ENCODE results near the gene KRT36.

KRT36 gene

DNA sequence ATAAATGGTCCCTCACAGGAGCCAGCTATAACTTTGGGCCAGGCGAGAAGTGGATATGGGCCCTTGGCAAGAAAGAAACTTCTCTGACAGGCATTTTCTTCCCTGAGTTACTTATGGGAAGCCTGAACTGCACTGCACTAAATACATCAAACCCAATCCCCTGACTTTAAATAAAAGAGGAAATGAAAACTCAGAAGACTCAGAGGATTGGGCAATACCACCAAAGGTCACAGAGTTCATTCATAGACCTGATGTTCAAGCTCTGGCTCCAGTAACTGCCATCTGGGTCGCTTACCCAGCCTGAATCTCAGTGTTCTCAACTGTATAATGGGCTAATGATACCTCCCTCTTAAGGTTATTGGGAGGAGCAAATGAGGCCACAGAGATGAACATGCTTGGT is 9.6 kb downstream of the KRT36 start:
- Histone ChIP-seq H3K4me2 (ENCODE audit: low read depth, low read length, poor library complexity, severe bottlenecking) (no peak overlapping the region), H3K27me3 (ENCODE audit: insufficient read depth, low read length, poor library complexity, severe bottlenecking) (no peaks in the 10 kb centered on the region)
- TF ChIP-seq EZH2phosphoT487 (IDR thresholded peaks at IDR 0.05; ENCODE audit: borderline replicate concordance) = no peak
- no peak for TF ChIP-seq CTCF (conservative IDR thresholded peaks at IDR 0.05; ENCODE audit: low read length)

GRCh38 chr17:41478237-41478636 is 11.5 kb downstream of the KRT36 start:
- no peaks in the 10 kb centered on the region for H4K20me1 ChIP-seq (ENCODE audit: insufficient read depth, low read length, poor library complexity, severe bottlenecking)
- H3K27me3 ChIP-seq (ENCODE audit: insufficient read depth, low read length, poor library complexity, severe bottlenecking) = no peaks in the 10 kb centered on the region
- TF ChIP-seq EZH2phosphoT487 (IDR thresholded peaks at IDR 0.05; ENCODE audit: borderline replicate concordance) (no peak), CTCF (conservative IDR thresholded peaks at IDR 0.05; ENCODE audit: low read length) (no peak)
- no peak overlapping the region for H3K9ac ChIP-seq (ENCODE audit: low read depth, low read length, poor library complexity, severe bottlenecking)
- H3K9me2 ChIP-seq (replicated peaks; ENCODE audit: low read depth, low read length) = no peaks in the 10 kb centered on the region
- no peaks in the 10 kb centered on the region for H3K36me3 ChIP-seq (ENCODE audit: insufficient read depth, low read length)
- no peak overlapping the region for H2AFZ ChIP-seq (ENCODE audit: low read length)
- no peaks in the 10 kb centered on the region for H3K4me1 ChIP-seq (ENCODE audit: insufficient read depth, low read length, poor library complexity, severe bottlenecking)
- H3K9me3 ChIP-seq (ENCODE audit: insufficient read depth, low read depth, low read length) = no peaks in the 10 kb centered on the region
- no peak overlapping the region for H3K4me3 ChIP-seq (ENCODE audit: low read length, poor library complexity, severe bottlenecking)
- no peak overlapping the region for H3K4me2 ChIP-seq (ENCODE audit: low read depth, low read length, poor library complexity, severe bottlenecking)
- H3F3A ChIP-seq (ENCODE audit: low read depth) = no peaks in the 10 kb centered on the region
- H3K79me2 ChIP-seq (ENCODE audit: insufficient read depth, low read length) = no peaks in the 10 kb centered on the region

More for the DNA sequence above, 9.6 kb downstream of the KRT36 start:
- Histone ChIP-seq H3F3A (ENCODE audit: low read depth) (no peaks in the 10 kb centered on the region), H3K4me1 (ENCODE audit: insufficient read depth, low read length, poor library complexity, severe bottlenecking) (no peaks in the 10 kb centered on the region), H2AFZ (ENCODE audit: low read length) (no peak overlapping the region), H3K9ac (ENCODE audit: low read depth, low read length, poor library complexity, severe bottlenecking) (no peak overlapping the region), H3K79me2 (ENCODE audit: insufficient read depth, low read length) (no peaks in the 10 kb centered on the region), H3K9me3 (ENCODE audit: insufficient read depth, low read depth, low read length) (no peaks in the 10 kb centered on the region), H3K36me3 (ENCODE audit: insufficient read depth, low read length) (no peaks in the 10 kb centered on the region), H4K20me1 (ENCODE audit: insufficient read depth, low read length, poor library complexity, severe bottlenecking) (no peaks in the 10 kb centered on the region), H3K4me3 (ENCODE audit: low read length, poor library complexity, severe bottlenecking) (no peak overlapping the region), H3K9me2 (replicated peaks; ENCODE audit: low read depth, low read length) (no peaks in the 10 kb centered on the region)

DNA sequence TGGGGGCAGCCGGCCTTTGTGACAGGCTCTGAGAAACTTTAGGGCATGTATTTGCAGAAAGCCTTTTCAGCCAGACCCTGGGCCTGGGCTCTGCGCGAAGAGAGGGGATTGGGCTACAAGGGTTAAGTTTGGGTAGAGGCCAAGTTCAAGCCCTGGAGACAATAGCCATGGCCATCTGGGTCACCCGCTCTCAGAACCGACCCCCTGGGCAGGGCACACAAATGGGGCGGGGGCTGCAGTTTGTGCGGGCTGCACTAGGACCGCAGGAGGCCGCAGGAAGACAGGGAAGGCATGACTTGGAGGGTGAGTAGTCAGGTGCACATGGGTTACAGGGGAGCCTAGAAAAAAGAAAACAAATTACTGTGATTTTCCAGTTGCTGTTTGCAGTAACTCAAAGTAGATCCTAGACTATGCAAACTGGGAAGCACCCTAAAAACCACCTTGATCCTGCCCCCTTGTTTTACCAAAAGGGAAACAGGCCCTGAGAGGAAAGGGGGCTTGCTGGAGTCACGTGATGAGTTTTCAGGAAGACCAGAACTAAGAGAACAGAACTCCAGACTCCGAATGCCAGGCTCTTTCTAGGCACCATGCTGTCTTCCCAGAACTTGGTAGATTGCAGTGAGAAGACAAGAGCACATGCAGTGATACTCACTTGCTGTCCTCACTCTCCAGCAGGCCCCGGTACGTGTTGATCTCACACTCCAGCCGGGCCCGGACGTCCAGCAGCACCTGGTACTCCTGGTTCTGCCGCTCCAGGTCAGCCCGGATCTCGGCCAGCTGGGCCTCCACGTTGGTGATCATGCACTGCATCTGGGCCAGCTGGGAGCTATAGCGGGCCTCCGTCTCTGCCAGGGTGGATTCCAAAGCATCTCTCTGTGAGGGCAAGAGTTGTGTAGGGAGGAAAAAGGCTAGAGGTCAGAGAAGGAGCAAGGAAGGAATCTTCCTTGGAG is 12.6 kb downstream of the KRT36 start:
- H3K27me3 ChIP-seq (ENCODE audit: insufficient read depth, low read length, poor library complexity, severe bottlenecking) = no peaks in the 10 kb centered on the region
- no peaks in the 10 kb centered on the region for H3F3A ChIP-seq (ENCODE audit: low read depth)
- H3K79me2 ChIP-seq (ENCODE audit: insufficient read depth, low read length) = no peaks in the 10 kb centered on the region
- no peaks in the 10 kb centered on the region for H3K36me3 ChIP-seq (ENCODE audit: insufficient read depth, low read length)
- no peak overlapping the region for H2AFZ ChIP-seq (ENCODE audit: low read length)
- H4K20me1 ChIP-seq (ENCODE audit: insufficient read depth, low read length, poor library complexity, severe bottlenecking) = no peaks in the 10 kb centered on the region
- H3K9me2 ChIP-seq (replicated peaks; ENCODE audit: low read depth, low read length) = no peaks in the 10 kb centered on the region
- H3K4me3 ChIP-seq (ENCODE audit: low read length, poor library complexity, severe bottlenecking) = no peak overlapping the region
- H3K9ac ChIP-seq (ENCODE audit: low read depth, low read length, poor library complexity, severe bottlenecking) = no peak overlapping the region
- H3K4me2 ChIP-seq (ENCODE audit: low read depth, low read length, poor library complexity, severe bottlenecking) = no peak overlapping the region
- no peak for TF ChIP-seq CTCF (conservative IDR thresholded peaks at IDR 0.05; ENCODE audit: low read length)
- H3K4me1 ChIP-seq (ENCODE audit: insufficient read depth, low read length, poor library complexity, severe bottlenecking) = no peaks in the 10 kb centered on the region
- H3K9me3 ChIP-seq (ENCODE audit: insufficient read depth, low read depth, low read length) = no peaks in the 10 kb centered on the region

Measured in Loucy (cell line).